WTC11 (cell line): ENCODE data around the gene MBNL1. TPM values are rescaled to one million over a fixed set of nuclear protein-coding genes. Genes with fewer than 3 reads are reported as not detected.

ENCODE experiments used
- ATAC-seq: fragments of 200-7000 bp; cut with Tn5 transposase; 2 replicates; pipeline ENCODE4 v1.10.0; 2021; ENCODE audit warnings: mild to moderate bottlenecking, moderate library complexity
- CTCF ChIA-PET: fragments of 300-600 bp; sonication (Branson Sonifier 250); formaldehyde crosslinking; loops from one replicate; lab custom pipeline; 2021; ENCODE audit warnings: antibody characterized with exemption; lab: Charles Lee
- POLR2A ChIA-PET: fragments of 350-600 bp; sonication (Branson Sonifier 250); formaldehyde crosslinking; loops from one replicate; lab custom pipeline; 2021; ENCODE audit warnings: antibody characterized with exemption; lab: Charles Lee
- DNase-seq: peaks from one replicate; pipeline ENCODE4 v3.0.0; 2021; ENCODE audit warnings: low spot score
- H3K27ac Mint-ChIP-seq: 2 replicates; pipeline ENCODE4 v1.8.0; 2021; ENCODE audit warnings: mixed read lengths
- H3K27me3 Mint-ChIP-seq: 2 replicates; pipeline ENCODE4 v1.8.0; 2021; ENCODE audit warnings: low read depth, mild to moderate bottlenecking, moderate library complexity, mixed read lengths
- H3K36me3 Mint-ChIP-seq: 2 replicates; pipeline ENCODE4 v1.8.0; 2021; ENCODE audit warnings: mixed read lengths
- H3K4me1 Mint-ChIP-seq: 2 replicates; pipeline ENCODE4 v1.8.0; 2022; ENCODE audit warnings: mixed read lengths
- H3K4me3 Mint-ChIP-seq: 2 replicates; pipeline ENCODE4 v1.8.0; 2021; ENCODE audit warnings: mild to moderate bottlenecking, moderate library complexity, mixed read lengths
- H3K9me3 Mint-ChIP-seq: 2 replicates; pipeline ENCODE4 v1.8.0; 2021; ENCODE audit warnings: mixed read lengths
- ATF2 ChIP-seq: sonication (generic); formaldehyde crosslinking; IDR thresholded peaks from 2 replicates; pipeline ENCODE4 v1.8.1; 2022; ENCODE audit warnings: low read depth, missing genetic modification reagents, borderline replicate concordance
- CREM ChIP-seq: sonication (generic); formaldehyde crosslinking; IDR thresholded peaks from 2 replicates; pipeline ENCODE4 v1.8.1; 2022; ENCODE audit warnings: mild to moderate bottlenecking, missing genetic modification reagents, moderate library complexity
- NFE2L1 ChIP-seq: sonication (generic); formaldehyde crosslinking; IDR thresholded peaks from 2 replicates; pipeline ENCODE4 v1.8.1; 2023; ENCODE audit warnings: missing genetic modification reagents
- PREB ChIP-seq: sonication (generic); formaldehyde crosslinking; IDR thresholded peaks from 2 replicates; pipeline ENCODE4 v1.8.1; 2022; ENCODE audit warnings: mild to moderate bottlenecking, missing genetic modification reagents, moderate library complexity, borderline replicate concordance
- SOX15 ChIP-seq: fragments of 250-450 bp; sonication (Bioruptor Pico); IDR thresholded peaks from 2 replicates; pipeline ENCODE4 v1.9.0; 2021; ENCODE audit warnings: mild to moderate bottlenecking
- STAT6 ChIP-seq: sonication (generic); formaldehyde crosslinking; conservative IDR thresholded peaks from 2 replicates; pipeline ENCODE4 v1.8.1; 2023; ENCODE audit warnings: mild to moderate bottlenecking, low read depth, missing genetic modification reagents, moderate library complexity
- ZNF138 ChIP-seq: sonication (generic); formaldehyde crosslinking; conservative IDR thresholded peaks from 2 replicates; pipeline ENCODE4 v1.8.1; 2022; ENCODE audit warnings: mild to moderate bottlenecking, moderate library complexity, missing genetic modification reagents
- ZNF232 ChIP-seq: sonication (generic); formaldehyde crosslinking; IDR thresholded peaks from 2 replicates; pipeline ENCODE4 v1.8.0; 2022; ENCODE audit warnings: mild to moderate bottlenecking, missing genetic modification reagents
- ZNF281 ChIP-seq: sonication (generic); formaldehyde crosslinking; IDR thresholded peaks from 2 replicates; pipeline ENCODE4 v1.8.0; 2023; ENCODE audit warnings: mild to moderate bottlenecking, missing genetic modification reagents
- ZNF317 ChIP-seq: sonication (generic); formaldehyde crosslinking; IDR thresholded peaks from 2 replicates; pipeline ENCODE4 v1.8.1; 2023; ENCODE audit warnings: low read depth, mild to moderate bottlenecking, moderate library complexity, missing genetic modification reagents, borderline replicate concordance
- ZNF425 ChIP-seq: fragments of 250-450 bp; sonication (Bioruptor Pico); conservative IDR thresholded peaks from 2 replicates; pipeline ENCODE4 v1.9.0; 2021; ENCODE audit warnings: mild to moderate bottlenecking
- total RNA-seq: library from RNA; stranded (reverse); gene quantifications from 3 replicates; pipeline ENCODE4 v1.2.3, GENCODE V29; 2021

MBNL1 gene
- total RNA-seq, 1 experiment from 2014 or later: 20.4 TPM

- no peak for TF ChIP-seq STAT6 (CRISPR knock-in tag)
These were observed 9.3 kb upstream of the MBNL1 start (continued) for GRCh38 chr3:152259468-152259867.

- POLR2A ChIA-PET: no interaction called here
These were observed 8.7 kb upstream of the MBNL1 start for GRCh38 chr3:152260026-152260425.

More at GRCh38 chr3:152260026-152260425, 8.7 kb upstream of the MBNL1 start:
- Mint-ChIP-seq H3K27ac (no peak overlapping the region), H3K36me3 (no peaks in the 10 kb centered on the region), H3K4me3 (no peak overlapping the region), H3K27me3 (no peaks in the 10 kb centered on the region), H3K4me1 (no peaks in the 10 kb centered on the region)
- ATAC-seq: no peak
- CTCF ChIA-PET: no interaction called here
- DNase-seq: no peak
- no peak for TF ChIP-seq NFE2L1 (CRISPR knock-in tag)
- no peak for TF ChIP-seq CREM (CRISPR knock-in tag)
- no peak for TF ChIP-seq PREB
- TF ChIP-seq ZNF138 (CRISPR knock-in tag): no peak
- no peak for TF ChIP-seq ATF2
- TF ChIP-seq ZNF281 (CRISPR knock-in tag): no peak
- TF ChIP-seq ZNF232 (CRISPR knock-in tag): no peak
- no peak for TF ChIP-seq ZNF317 (CRISPR knock-in tag)
- no peak for TF ChIP-seq SOX15
- TF ChIP-seq ZNF425: no peak
- TF ChIP-seq, all 79 proteins: peak for 0
- no peaks in the 10 kb centered on the region for H3K9me3 Mint-ChIP-seq
